ENCODE results near the gene BIRC3.

The BIRC3 gene

DNA sequence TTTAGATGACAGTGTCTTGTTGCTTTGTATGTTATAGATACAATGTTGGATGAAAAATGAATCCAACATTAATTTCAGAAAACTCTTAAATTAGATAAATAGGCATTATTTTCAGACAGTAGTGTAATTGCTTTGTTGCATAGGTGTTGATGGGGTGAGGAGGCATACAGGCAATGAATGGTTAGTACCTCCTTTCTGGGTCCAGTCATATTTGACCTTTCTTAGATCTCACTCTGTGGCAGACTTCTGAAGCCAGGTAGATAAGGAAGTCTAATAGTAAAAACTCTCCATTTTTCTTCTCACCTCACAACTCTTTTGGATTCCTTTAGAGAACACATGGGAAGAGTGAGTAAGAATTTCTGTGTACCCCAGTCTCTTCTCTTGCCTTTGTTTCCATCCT lies 61.5 kb downstream of the BIRC3 start:
- DNase-seq, result no peak

DNA sequence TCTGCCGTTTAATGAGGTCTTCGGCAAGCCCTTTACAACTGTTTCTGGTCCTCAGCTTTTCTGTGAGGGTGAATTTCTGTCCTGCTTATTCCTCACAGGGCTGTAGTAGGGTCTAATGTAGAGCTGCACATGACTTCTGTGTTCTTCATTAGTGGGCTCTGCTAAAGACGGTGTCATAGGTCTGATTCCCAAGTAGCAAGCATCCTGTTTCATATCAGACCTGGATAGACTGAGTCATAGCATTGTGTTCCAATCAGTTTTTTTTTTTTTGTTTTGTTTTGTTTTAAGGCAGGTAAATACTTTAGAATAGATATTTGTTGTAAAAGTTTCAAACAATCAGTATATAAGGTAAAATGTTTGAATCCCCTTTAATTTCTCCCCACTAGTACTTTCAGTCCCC lies 65.1 kb downstream of the BIRC3 start:
- DNase-seq, result no peak

DNA sequence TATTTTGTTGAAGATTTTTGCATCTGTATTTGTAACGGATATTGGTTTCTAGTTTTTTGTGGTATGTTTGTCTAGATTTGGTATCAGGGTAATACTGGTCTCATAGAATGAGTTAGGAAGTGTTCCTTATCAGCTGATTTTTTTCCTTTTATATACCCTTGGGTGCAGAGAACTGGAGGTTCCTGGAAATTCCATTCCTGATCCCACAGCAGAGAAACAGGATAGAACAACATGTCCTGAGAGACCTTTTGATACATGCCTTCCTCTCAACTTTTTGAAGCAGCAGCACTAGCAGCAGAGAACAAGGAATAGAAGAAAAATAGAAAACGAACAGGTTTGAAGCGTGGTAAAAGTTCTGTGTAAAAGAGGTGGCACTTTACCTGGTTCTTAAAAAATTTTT lies 66.6 kb downstream of the BIRC3 start:
- no peak for DNase-seq

DNA sequence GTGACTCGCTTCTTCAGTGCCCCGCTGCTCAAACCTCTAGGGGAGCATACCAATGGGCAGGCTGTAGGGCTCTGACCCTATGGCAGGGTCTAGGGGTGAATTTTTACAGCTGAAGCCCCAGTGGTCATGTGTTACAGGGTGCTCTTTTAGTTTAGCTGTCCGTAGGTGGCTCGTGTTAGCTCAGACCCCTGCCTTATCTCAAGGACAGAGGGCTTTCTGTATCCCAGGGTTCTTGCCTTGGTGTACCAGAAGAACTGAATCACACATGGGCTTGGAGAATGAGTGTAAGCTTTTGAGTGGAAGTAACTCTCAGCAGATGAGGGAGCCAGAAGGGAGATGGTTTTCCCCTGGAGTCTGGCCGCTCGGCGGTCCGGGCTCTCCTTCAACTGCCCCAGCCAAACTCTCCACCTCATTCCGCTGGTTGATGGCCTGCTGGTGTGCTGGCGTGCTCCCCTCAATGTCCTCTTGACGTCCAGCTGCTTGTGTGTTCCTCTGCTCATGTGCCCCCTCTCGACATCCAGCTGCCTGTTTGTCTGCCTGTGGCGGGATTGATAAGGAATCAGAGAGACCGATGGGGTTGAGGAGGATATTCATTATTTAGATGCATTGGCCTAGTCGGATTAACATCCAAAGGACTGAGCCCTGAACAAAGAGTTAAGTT lies 67.3 kb downstream of the BIRC3 start:
- no peak for DNase-seq

DNA sequence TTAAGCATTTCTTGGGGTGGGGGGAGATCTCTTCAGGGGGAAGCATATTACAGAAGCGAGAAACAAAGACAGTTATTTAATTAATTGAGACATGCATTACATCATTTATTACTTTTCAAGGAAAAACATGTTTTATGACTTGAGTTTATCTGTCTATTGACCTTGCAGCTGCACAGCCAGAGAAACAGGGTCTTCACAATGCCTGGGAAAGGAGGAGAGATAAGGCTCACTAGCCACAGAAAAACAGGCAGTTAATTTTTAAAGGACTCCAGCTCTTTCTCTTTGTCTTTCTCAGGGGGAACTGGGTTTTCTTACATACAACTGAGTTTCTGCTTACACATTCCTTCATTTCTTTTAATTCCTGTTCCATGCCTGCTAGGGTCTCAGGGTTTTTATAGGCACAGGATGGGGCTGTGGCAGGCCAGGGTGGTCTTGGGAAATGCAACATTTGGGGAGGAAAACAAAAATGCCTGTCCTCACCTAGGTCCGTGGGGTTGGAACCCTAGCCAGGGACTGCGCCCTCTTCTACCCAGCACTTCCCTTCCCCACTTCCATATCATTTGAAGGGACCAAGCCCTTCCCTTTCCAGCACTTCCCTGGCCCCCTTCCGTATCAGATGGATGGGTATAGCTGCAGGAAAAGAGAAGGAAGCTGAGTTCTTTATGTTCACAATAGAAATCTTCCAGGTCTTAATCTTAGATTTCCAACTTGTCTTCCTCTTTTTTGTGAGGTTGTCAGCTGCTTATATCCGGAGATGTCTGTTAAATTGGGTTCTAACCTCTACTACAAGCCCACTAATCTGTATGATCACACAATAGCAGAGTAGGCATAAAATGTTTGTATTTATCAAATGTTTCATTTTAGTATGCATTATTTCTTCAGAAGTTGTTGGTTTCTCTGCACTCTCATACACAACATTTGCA lies 68.1 kb downstream of the BIRC3 start:
- DNase-seq, result peak in 1 of 2 donors; percentile 22

GRCh38 chr11:102386136-102386734 lies 69.0 kb downstream of the BIRC3 start:
- no peak for DNase-seq

DNA sequence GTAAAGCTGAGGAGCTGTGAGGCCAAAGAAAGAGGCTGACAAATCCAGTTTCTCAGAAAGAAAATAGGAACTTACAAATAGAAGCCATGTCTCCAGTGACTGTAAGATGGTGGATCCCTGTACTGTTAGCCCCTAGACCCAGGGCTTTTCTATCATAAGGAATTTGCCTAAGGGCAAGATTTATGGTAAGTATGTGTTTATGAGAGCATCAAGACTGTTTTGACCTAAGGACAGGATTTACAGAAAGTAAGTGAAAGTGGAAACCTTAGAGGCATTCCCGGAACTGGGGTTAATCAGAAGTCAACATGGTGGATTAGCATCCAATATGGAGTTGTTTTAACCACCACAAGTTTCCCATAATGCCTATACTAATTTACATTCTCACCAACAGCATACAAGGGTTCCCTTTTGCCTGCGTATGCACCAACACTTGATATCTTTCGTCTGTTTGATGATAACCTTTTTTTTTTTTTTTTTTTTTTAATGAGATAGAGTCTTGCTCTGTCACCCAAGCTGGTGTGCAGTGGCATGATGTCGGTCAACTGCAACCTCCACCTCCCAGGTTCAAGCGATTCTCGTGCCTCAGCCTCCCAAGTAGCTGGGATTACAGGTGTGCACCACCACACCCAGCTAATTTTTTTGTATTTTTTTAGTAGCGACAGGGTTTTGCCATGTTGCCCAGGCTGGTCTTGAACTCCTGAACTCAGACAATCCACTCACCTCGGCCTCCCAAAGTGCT lies 69.9 kb downstream of the BIRC3 start:
- no peak for DNase-seq
